Effector memory CD8-positive, alpha-beta T cell (primary cell): ENCODE data around the gene REPS1.
A peak's percentile ranks its signal among the peaks of the same experiment; 100 is the strongest.
"Not testable (repeated sequence)": the region's sequence is repeated elsewhere in the genome, so short reads cannot be mapped to it uniquely, and the experiment has no call there.

Experiments used
- ATAC-seq: fragments of 150-1000 bp; cut with Tn5 transposase; replicated peaks from 2 replicates; pipeline ENCODE4 v1.10.0; 2021; ENCODE audit warnings: mild to moderate bottlenecking, moderate library complexity
- DNase-seq, 3 experiments: peaks; one replicate each; pipeline ENCODE4 v3.0.0; 2021
- H3K27ac Mint-ChIP-seq, 2 donors: one replicate each; pipeline ENCODE4 v1.8.0; 2022; ENCODE audit warnings: mild to moderate bottlenecking in 2 of 2, mixed read lengths in 2 of 2, moderate library complexity in 2 of 2
- H3K27me3 Mint-ChIP-seq, 2 donors: one replicate each; pipeline ENCODE4 v1.8.0; 2022; ENCODE audit warnings: mixed read lengths in 2 of 2
- H3K36me3 Mint-ChIP-seq: one replicate; pipeline ENCODE4 v1.8.0; 2022; ENCODE audit warnings: mild to moderate bottlenecking, moderate library complexity, mixed read lengths; ENCODE audit not compliant: insufficient read depth
- H3K4me1 Mint-ChIP-seq, 2 donors: one replicate each; pipeline ENCODE4 v1.8.0; 2022; ENCODE audit warnings: low read depth in 2 of 2, mixed read lengths in 2 of 2
- H3K4me3 Mint-ChIP-seq, 2 donors: one replicate each; pipeline ENCODE4 v1.8.0; 2022; ENCODE audit warnings: mild to moderate bottlenecking in 2 of 2, mixed read lengths in 2 of 2, moderate library complexity in 2 of 2
- H3K9me3 Mint-ChIP-seq, 2 donors: one replicate each; pipeline ENCODE4 v1.8.0; 2022; ENCODE audit warnings: mixed read lengths in 2 of 2

The REPS1 gene

GRCh38 chr6:139016337-139017213 lies 28.5 kb upstream of the REPS1 start:
- Mint-ChIP-seq H3K4me3 (no peak overlapping the region), H3K9me3 (no peaks in the 10 kb centered on the region), H3K27me3 (peaks cover 15 to 20% of the 10 kb centered on the region in 2 donors), H3K36me3 (no peaks in the 10 kb centered on the region), H3K4me1 (no peaks in the 10 kb centered on the region), H3K27ac (no peak overlapping the region)
- ATAC-seq (no peak), DNase-seq (no peak)

- no peak for DNase-seq
Observed at GRCh38 chr6:139014945-139015344, 26.9 kb upstream of the REPS1 start.

GRCh38 chr6:139013185-139013800 lies 25.2 kb upstream of the REPS1 start:
- no peaks in the 10 kb centered on the region for H3K9me3 Mint-ChIP-seq
- H3K4me1 Mint-ChIP-seq: no peaks in the 10 kb centered on the region
- DNase-seq: no peak
- no peaks in the 10 kb centered on the region for H3K36me3 Mint-ChIP-seq
- peak overlapping the region in 1 of 2 donors; percentile 49 for H3K27ac Mint-ChIP-seq
- peaks cover 15 to 20% of the 10 kb centered on the region in 2 donors for H3K27me3 Mint-ChIP-seq
- ATAC-seq: no peak
- H3K4me3 Mint-ChIP-seq: no peak overlapping the region

More at GRCh38 chr6:139014945-139015344, 26.9 kb upstream of the REPS1 start:
- ATAC-seq: no peak
- H3K36me3 Mint-ChIP-seq: no peaks in the 10 kb centered on the region
- H3K4me3 Mint-ChIP-seq: no peak overlapping the region
- H3K4me1 Mint-ChIP-seq: no peaks in the 10 kb centered on the region
- no peak overlapping the region for H3K27ac Mint-ChIP-seq
- H3K9me3 Mint-ChIP-seq: no peaks in the 10 kb centered on the region
- peaks cover 15 to 20% of the 10 kb centered on the region in 2 donors for H3K27me3 Mint-ChIP-seq

- H3K9me3 Mint-ChIP-seq: no peaks in the 10 kb centered on the region
- no peak overlapping the region for H3K4me3 Mint-ChIP-seq
- H3K27ac Mint-ChIP-seq: no peak overlapping the region
- ATAC-seq (no peak), DNase-seq (no peak)
- no peaks in the 10 kb centered on the region for H3K36me3 Mint-ChIP-seq
- peaks cover 15 to 20% of the 10 kb centered on the region in 2 donors for H3K27me3 Mint-ChIP-seq
- no peaks in the 10 kb centered on the region for H3K4me1 Mint-ChIP-seq
Observed at GRCh38 chr6:139011980-139012379, 23.9 kb upstream of the REPS1 start.

- no peaks in the 10 kb centered on the region for H3K4me1 Mint-ChIP-seq
- no peak overlapping the region for H3K4me3 Mint-ChIP-seq
- no peaks in the 10 kb centered on the region for H3K36me3 Mint-ChIP-seq
- DNase-seq: no peak
- peaks cover 15 to 20% of the 10 kb centered on the region in 2 donors for H3K27me3 Mint-ChIP-seq
- no peak overlapping the region for H3K27ac Mint-ChIP-seq
- H3K9me3 Mint-ChIP-seq: no peaks in the 10 kb centered on the region
- no peak for ATAC-seq
Observed at GRCh38 chr6:139010674-139011073, 22.6 kb upstream of the REPS1 start.

- H3K4me1 Mint-ChIP-seq: no peaks in the 10 kb centered on the region
- ATAC-seq: no peak
- no peak overlapping the region for H3K4me3 Mint-ChIP-seq
- H3K9me3 Mint-ChIP-seq: no peaks in the 10 kb centered on the region
- DNase-seq: no peak
- H3K27ac Mint-ChIP-seq: no peak overlapping the region
- peaks cover 2 to 4% of the 10 kb centered on the region in 2 donors for H3K27me3 Mint-ChIP-seq
- H3K36me3 Mint-ChIP-seq: no peaks in the 10 kb centered on the region
Observed at GRCh38 chr6:139008117-139008516, 20.1 kb upstream of the REPS1 start.

GRCh38 chr6:139007428-139007827 lies 19.4 kb upstream of the REPS1 start:
- no peak for ATAC-seq
- Mint-ChIP-seq H3K27ac (no peak overlapping the region), H3K4me1 (no peaks in the 10 kb centered on the region), H3K9me3 (no peaks in the 10 kb centered on the region), H3K4me3 (no peak overlapping the region), H3K36me3 (no peaks in the 10 kb centered on the region), H3K27me3 (no peaks in the 10 kb centered on the region)
- DNase-seq: no peak

GRCh38 chr6:139006477-139006876 lies 18.4 kb upstream of the REPS1 start:
- ATAC-seq: no peak
- no peaks in the 10 kb centered on the region for H3K9me3 Mint-ChIP-seq
- H3K4me1 Mint-ChIP-seq: no peaks in the 10 kb centered on the region
- no peak for DNase-seq
- no peak overlapping the region for H3K27ac Mint-ChIP-seq
- no peak overlapping the region for H3K4me3 Mint-ChIP-seq
- no peaks in the 10 kb centered on the region for H3K27me3 Mint-ChIP-seq
- H3K36me3 Mint-ChIP-seq: no peaks in the 10 kb centered on the region

- Mint-ChIP-seq H3K4me3 (no peak overlapping the region), H3K27me3 (no peaks in the 10 kb centered on the region), H3K27ac (no peak overlapping the region), H3K9me3 (no peaks in the 10 kb centered on the region), H3K36me3 (no peaks in the 10 kb centered on the region), H3K4me1 (no peaks in the 10 kb centered on the region)
- ATAC-seq (no peak), DNase-seq (no peak)
Observed at GRCh38 chr6:139003751-139004150, 15.7 kb upstream of the REPS1 start.

- H3K4me3 Mint-ChIP-seq: no peak overlapping the region
- H3K27ac Mint-ChIP-seq: no peak overlapping the region
- no peaks in the 10 kb centered on the region for H3K4me1 Mint-ChIP-seq
- H3K27me3 Mint-ChIP-seq: peaks cover 0 to 6% of the 10 kb centered on the region in 2 donors
- no peaks in the 10 kb centered on the region for H3K36me3 Mint-ChIP-seq
- no peak for DNase-seq
- ATAC-seq: no peak
- H3K9me3 Mint-ChIP-seq: no peaks in the 10 kb centered on the region
Observed at GRCh38 chr6:138999949-139000725, 12.1 kb upstream of the REPS1 start.

- no peak overlapping the region for H3K4me3 Mint-ChIP-seq
- H3K4me1 Mint-ChIP-seq: no peaks in the 10 kb centered on the region
- DNase-seq (no peak), ATAC-seq (no peak)
- H3K36me3 Mint-ChIP-seq: no peaks in the 10 kb centered on the region
- no peak overlapping the region for H3K27ac Mint-ChIP-seq
- peaks cover 0 to 36% of the 10 kb centered on the region in 2 donors for H3K27me3 Mint-ChIP-seq
- no peaks in the 10 kb centered on the region for H3K9me3 Mint-ChIP-seq
Observed at GRCh38 chr6:138997136-138997535, 9.1 kb upstream of the REPS1 start.

- no peak for ATAC-seq
- DNase-seq: no peak
- no peak overlapping the region for H3K4me3 Mint-ChIP-seq
- H3K9me3 Mint-ChIP-seq: no peaks in the 10 kb centered on the region
- no peaks in the 10 kb centered on the region for H3K4me1 Mint-ChIP-seq
- peaks cover 0 to 38% of the 10 kb centered on the region in 2 donors for H3K27me3 Mint-ChIP-seq
- no peak overlapping the region for H3K27ac Mint-ChIP-seq
- H3K36me3 Mint-ChIP-seq: no peaks in the 10 kb centered on the region
Observed at GRCh38 chr6:138996524-138996923, 8.5 kb upstream of the REPS1 start.

- not testable (repeated sequence) for H3K4me1 Mint-ChIP-seq, H3K27ac Mint-ChIP-seq, ATAC-seq, H3K36me3 Mint-ChIP-seq, H3K9me3 Mint-ChIP-seq, H3K4me3 Mint-ChIP-seq, DNase-seq
- H3K27me3 Mint-ChIP-seq: peaks cover 0 to 38% of the 10 kb centered on the region in 2 donors
Observed at GRCh38 chr6:138993410-138993809, 5.4 kb upstream of the REPS1 start.
